HEK293T (cell line): Measurements from ENCODE around the gene KCNT1.

Experiments used
- CTCF ChIA-PET: fragments of 350-600 bp; formaldehyde crosslinking; extraction: SDS; loops from one replicate; lab custom pipeline; 2021; ENCODE audit warnings: antibody characterized with exemption, inconsistent platforms; lab: Yijun Ruan, JAX
- POLR2A ChIA-PET: fragments of 350-600 bp; formaldehyde crosslinking; extraction: SDS; loops from one replicate; lab custom pipeline; 2020; ENCODE audit warnings: antibody characterized with exemption, inconsistent platforms; lab: Yijun Ruan, JAX
- DNase-seq: peaks from one replicate; pipeline ENCODE4 v3.0.0; 2012; ENCODE audit warnings: mixed read lengths; ENCODE audit errors: extremely low spot score
- ARNT ChIP-seq: fragments of 450-650 bp; IDR thresholded peaks from 2 replicates; pipeline ENCODE4 v1.6.1; 2017; ENCODE audit warnings: mild to moderate bottlenecking
- BHLHE40 ChIP-seq: fragments of 450-650 bp; IDR thresholded peaks from 2 replicates; pipeline ENCODE4 v1.6.1; 2016; ENCODE audit warnings: mild to moderate bottlenecking, moderate library complexity, borderline replicate concordance
- CTBP1 ChIP-seq: fragments of 450-650 bp; IDR thresholded peaks from 2 replicates; pipeline ENCODE4 v1.6.1; 2016; ENCODE audit warnings: borderline replicate concordance
- ELF4 ChIP-seq: fragments of 450-650 bp; IDR thresholded peaks from 2 replicates; pipeline ENCODE4 v1.6.1; 2017; ENCODE audit warnings: antibody characterized with exemption
- FOXA1 ChIP-seq: fragments of 450-650 bp; IDR thresholded peaks from 2 replicates; pipeline ENCODE4 v1.6.1; 2016; ENCODE audit warnings: mild to moderate bottlenecking
- FOXK2 ChIP-seq: fragments of 450-650 bp; IDR thresholded peaks from 2 replicates; pipeline ENCODE4 v1.6.1; 2016; ENCODE audit warnings: mild to moderate bottlenecking
- FOXM1 ChIP-seq: fragments of 450-650 bp; IDR thresholded peaks from 2 replicates; pipeline ENCODE4 v1.6.1; 2017; ENCODE audit warnings: mild to moderate bottlenecking, borderline replicate concordance
- HDGF ChIP-seq: fragments of 450-650 bp; IDR thresholded peaks from 2 replicates; pipeline ENCODE4 v1.6.1; 2017; ENCODE audit warnings: antibody characterized with exemption, borderline replicate concordance
- L3MBTL2 ChIP-seq: fragments of 450-650 bp; conservative IDR thresholded peaks from 2 replicates; pipeline ENCODE4 v1.6.1; 2016; ENCODE audit warnings: mild to moderate bottlenecking
- LEF1 ChIP-seq: fragments of 450-650 bp; IDR thresholded peaks from 2 replicates; pipeline ENCODE4 v1.6.1; 2017; ENCODE audit warnings: mild to moderate bottlenecking, borderline replicate concordance
- NFRKB ChIP-seq: fragments of 450-650 bp; IDR thresholded peaks from 2 replicates; pipeline ENCODE4 v1.6.1; 2016; ENCODE audit warnings: mild to moderate bottlenecking, moderate library complexity
- PKNOX1 ChIP-seq: fragments of 450-650 bp; IDR thresholded peaks from 2 replicates; pipeline ENCODE4 v1.6.1; 2016
- SP1 ChIP-seq: fragments of 450-650 bp; IDR thresholded peaks from 2 replicates; pipeline ENCODE4 v1.6.1; 2017
- SUZ12 ChIP-seq: fragments of 450-650 bp; IDR thresholded peaks from 2 replicates; pipeline ENCODE4 v1.6.1; 2016; ENCODE audit warnings: mild to moderate bottlenecking
- TARDBP ChIP-seq: fragments of 450-650 bp; IDR thresholded peaks from 2 replicates; pipeline ENCODE4 v1.6.1; 2016
- ZNF384 ChIP-seq: fragments of 450-650 bp; IDR thresholded peaks from 2 replicates; pipeline ENCODE4 v1.6.1; 2016

The KCNT1 gene

DNA sequence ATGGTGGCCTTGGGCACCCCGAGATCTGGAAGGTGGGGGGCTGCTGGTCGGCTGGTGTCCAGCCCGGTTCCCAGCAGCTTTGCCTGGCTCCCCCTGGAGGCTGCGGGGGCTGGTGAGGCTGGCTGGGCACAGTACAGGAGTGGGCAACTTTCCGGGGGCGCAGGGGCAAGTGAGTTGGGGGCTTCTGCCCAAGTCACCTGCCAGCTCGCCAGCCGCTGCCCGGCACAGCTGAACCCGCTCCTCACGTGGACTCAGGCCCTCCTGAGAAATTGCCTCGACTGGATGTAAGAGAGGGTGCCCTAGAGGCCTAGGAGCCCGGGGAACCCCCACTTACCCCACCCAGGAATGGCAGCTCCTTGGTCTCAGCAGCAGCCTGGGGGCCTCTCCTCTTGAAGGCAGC lies 15.4 kb downstream of the KCNT1 start:
- no peak for DNase-seq
- ChIA-PET CTCF (interaction anchor here (1.2 kb wide), 1 partner anchor 114 kb away, joined by 3 read pairs; no protein-coding TSS in a partner anchor), POLR2A (no interaction called here)
- TF ChIP-seq PKNOX1: no peak
- TF ChIP-seq FOXA1: no peak

GRCh38 chr9:135718616-135719015 lies 16.6 kb downstream of the KCNT1 start:
- ChIA-PET POLR2A (no interaction called here), CTCF (no interaction called here)
- no peak for DNase-seq
- TF ChIP-seq NFRKB: no peak
- no peak for TF ChIP-seq L3MBTL2
- no peak for TF ChIP-seq SP1
- no peak for TF ChIP-seq HDGF
- no peak for TF ChIP-seq FOXM1
- no peak for TF ChIP-seq TARDBP
- no peak for TF ChIP-seq PKNOX1
- no peak for TF ChIP-seq BHLHE40
- no peak for TF ChIP-seq CTBP1
- TF ChIP-seq ELF4: no peak
- no peak for TF ChIP-seq SUZ12
- TF ChIP-seq ARNT: no peak
- no peak for TF ChIP-seq LEF1
- TF ChIP-seq FOXA1: no peak
- no peak for TF ChIP-seq FOXK2
- no peak for TF ChIP-seq ZNF384

DNA sequence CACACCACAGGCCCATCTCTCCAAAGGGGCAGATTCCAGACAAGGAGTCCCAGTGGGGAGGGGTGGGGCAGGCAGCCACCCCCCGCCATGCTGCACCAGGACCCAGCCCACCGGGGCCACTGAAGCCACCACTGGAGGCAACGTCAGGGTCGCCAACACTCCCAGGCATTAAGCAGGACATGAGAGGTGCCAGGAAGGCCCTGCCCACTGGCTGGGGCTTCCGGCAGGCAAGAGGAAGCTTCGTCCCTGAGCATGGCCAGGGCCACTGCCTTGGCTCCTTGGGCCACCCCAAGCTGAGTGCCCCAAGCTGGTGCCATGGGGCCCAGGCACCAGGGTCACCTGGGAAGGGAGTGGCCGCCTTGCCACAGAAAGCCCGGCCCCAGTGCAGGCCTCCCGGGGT lies 17.5 kb downstream of the KCNT1 start:
- ChIA-PET CTCF (interaction anchor here (0.6 kb wide), 1 partner anchor 116 kb away, joined by 3 read pairs; no protein-coding TSS in a partner anchor), POLR2A (no interaction called here)
- no peak for TF ChIP-seq LEF1
- no peak for TF ChIP-seq L3MBTL2
- TF ChIP-seq NFRKB: no peak
- TF ChIP-seq FOXM1: no peak
- TF ChIP-seq ARNT: no peak
- no peak for TF ChIP-seq TARDBP
- TF ChIP-seq ELF4: no peak
- no peak for TF ChIP-seq PKNOX1
- TF ChIP-seq BHLHE40: no peak
- TF ChIP-seq HDGF: no peak
- TF ChIP-seq SUZ12: no peak
- no peak for TF ChIP-seq FOXK2
- TF ChIP-seq FOXA1: no peak
- TF ChIP-seq SP1: no peak
- TF ChIP-seq CTBP1: no peak
- TF ChIP-seq ZNF384: no peak
- no peak for DNase-seq

DNA sequence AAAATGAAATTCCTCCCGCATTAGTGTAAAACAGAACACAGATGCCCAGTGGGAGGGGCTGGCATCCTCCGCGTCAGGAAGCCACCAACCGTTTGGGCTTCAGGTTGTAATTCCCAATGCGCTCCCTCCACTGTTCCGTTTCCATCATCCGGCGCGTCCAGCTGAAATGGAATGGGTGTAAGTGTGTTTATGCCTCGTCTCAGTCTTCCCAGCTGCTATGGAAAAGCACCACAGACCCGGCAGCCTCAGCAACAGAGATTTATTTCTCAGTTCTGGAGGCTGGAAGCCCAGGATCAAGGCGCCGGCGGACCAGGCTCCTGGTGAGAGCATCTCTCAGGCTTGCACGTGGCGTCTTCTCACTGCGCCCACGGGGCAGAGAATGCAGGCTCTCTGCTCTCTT lies 20.4 kb downstream of the KCNT1 start:
- DNase-seq: no peak
- POLR2A ChIA-PET: no interaction called here
- CTCF ChIA-PET: no interaction called here
- no peak for TF ChIP-seq ELF4
- TF ChIP-seq BHLHE40: no peak
- no peak for TF ChIP-seq HDGF
- TF ChIP-seq LEF1: no peak
- TF ChIP-seq NFRKB: no peak
- TF ChIP-seq SP1: no peak
- no peak for TF ChIP-seq TARDBP
- TF ChIP-seq CTBP1: no peak
- no peak for TF ChIP-seq ARNT
- no peak for TF ChIP-seq FOXK2
- TF ChIP-seq ZNF384: no peak
- TF ChIP-seq FOXA1: no peak
- no peak for TF ChIP-seq FOXM1
- TF ChIP-seq PKNOX1: no peak
- TF ChIP-seq SUZ12: no peak
- TF ChIP-seq L3MBTL2: no peak

DNA sequence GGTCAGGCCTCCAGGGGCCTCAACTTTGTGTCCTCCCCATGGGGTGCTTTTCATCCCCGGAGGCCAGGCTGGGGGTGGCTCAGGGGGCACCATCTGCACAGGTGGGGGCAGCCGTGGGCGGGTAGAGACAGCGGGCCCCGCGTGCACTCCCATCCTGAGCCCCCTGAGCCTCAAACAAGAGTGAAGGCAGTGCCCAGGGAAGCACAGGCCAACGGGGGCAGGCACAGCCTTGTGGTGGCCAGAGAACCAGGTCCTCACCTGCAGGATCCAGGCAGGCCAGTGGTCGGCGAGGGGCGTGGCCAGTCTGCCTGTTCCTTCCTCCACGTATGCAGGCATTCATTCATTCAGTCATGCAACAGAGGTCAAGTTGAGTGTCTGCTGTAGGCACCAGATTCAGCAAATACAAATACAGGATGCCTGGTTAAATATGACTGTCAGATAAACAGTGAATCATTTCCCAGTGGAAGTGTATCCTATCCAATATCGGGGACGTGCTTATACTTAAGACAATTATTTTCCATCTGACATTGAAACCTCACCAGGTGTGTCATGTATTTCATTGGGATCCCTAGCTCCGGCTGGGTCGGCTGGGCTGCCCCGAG lies 22.3 kb downstream of the KCNT1 start:
- DNase-seq: no peak
- no peak for TF ChIP-seq BHLHE40
- no peak for TF ChIP-seq LEF1
- TF ChIP-seq FOXA1: no peak
- no peak for TF ChIP-seq FOXM1
- no peak for TF ChIP-seq ARNT
- TF ChIP-seq TARDBP: no peak
- no peak for TF ChIP-seq NFRKB
- CTCF ChIA-PET: no interaction called here
- POLR2A ChIA-PET: no interaction called here

DNA sequence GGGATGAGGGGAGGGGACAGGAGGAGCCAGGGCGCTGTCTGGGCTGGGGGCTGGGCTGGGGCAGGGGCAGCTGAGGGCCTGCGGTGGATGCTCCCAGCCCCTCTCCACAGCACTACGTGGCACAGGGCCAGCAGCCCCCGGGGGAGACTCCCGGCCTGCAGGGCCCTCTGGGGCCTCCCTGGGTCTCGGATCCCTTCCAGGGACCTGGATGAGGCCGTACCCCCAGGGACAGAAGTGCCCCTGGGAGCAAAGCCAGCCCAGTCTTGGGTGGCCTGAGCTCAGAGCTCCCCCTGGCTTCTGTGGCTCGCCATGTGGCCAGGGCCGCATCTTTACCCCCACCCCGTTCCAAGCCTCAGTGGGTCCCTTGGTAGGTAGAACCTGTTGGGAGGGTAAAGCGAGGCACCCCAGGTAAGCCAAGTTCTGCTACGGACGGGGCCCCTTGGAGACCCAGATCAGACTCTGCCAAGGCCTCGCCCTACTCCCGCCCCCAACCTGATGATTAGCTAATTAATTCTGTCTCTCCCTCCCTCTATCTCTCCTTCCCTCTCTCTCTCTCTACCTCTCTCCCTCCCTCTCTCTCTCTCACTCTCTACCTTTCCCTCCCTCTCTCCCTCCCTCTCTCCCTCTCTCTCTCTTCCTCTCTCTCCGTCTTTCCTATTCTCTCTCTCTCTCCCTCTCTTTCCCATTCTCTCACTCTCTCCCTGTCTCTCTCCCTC lies 24.3 kb downstream of the KCNT1 start:
- CTCF ChIA-PET: no interaction called here
- no peak for TF ChIP-seq BHLHE40
- TF ChIP-seq ELF4: no peak
- TF ChIP-seq NFRKB: no peak
- no peak for TF ChIP-seq FOXK2
- TF ChIP-seq ZNF384: no peak
- no peak for TF ChIP-seq SP1
- no peak for TF ChIP-seq ARNT
- no peak for TF ChIP-seq SUZ12
- no peak for TF ChIP-seq HDGF
- TF ChIP-seq FOXM1: no peak
- TF ChIP-seq LEF1: no peak
- no peak for TF ChIP-seq TARDBP
- no peak for TF ChIP-seq FOXA1
- TF ChIP-seq CTBP1: no peak
- TF ChIP-seq PKNOX1: no peak
- no peak for TF ChIP-seq L3MBTL2
- POLR2A ChIA-PET: no interaction called here
- no peak for DNase-seq
